Ovary (tissue), 9 donors: ENCODE measurements around the gene UGGT2. TPM values are rescaled to one million over a fixed set of nuclear protein-coding genes. Genes with fewer than 3 reads are reported as not detected.

Experiments
- DNase-seq, 5 donors: peaks; one replicate each; pipeline ENCODE4 v3.0.0-alpha.2; 2019 to 2020
- H3K27ac ChIP-seq, 2 donors: fragments of 200-600 bp; one replicate each; pipeline versions ENCODE4 v1.5.1 to v1.8.0; 2019 to 2022
- H3K27me3 ChIP-seq: fragments of 200-600 bp; one replicate; pipeline ENCODE4 v1.8.0; 2022
- H3K36me3 ChIP-seq: fragments of 200-600 bp; sonication (generic); one replicate; pipeline ENCODE4 v1.5.1; 2019
- H3K4me1 ChIP-seq: one replicate; pipeline ENCODE4 v1.8.1; 2013; ENCODE audit warnings: mild to moderate bottlenecking, moderate library complexity; ENCODE audit not compliant: insufficient read depth
- H3K4me3 ChIP-seq: fragments of 200-600 bp; sonication (generic); one replicate; pipeline ENCODE4 v1.5.1; 2017
- H3K9me3 ChIP-seq, 2 donors: fragments of 200-600 bp in 1 of 2; sonication (generic) in 1 of 2; one replicate each; pipeline versions ENCODE4 v1.5.1 to v1.8.1; 2013 to 2019; ENCODE audit warnings: mild to moderate bottlenecking in 1 of 2, moderate library complexity in 1 of 2
- CTCF ChIP-seq, 3 donors: fragments of 450-650 bp in 2 of 3; fragments of 200-600 bp in 1 of 3; IDR thresholded peaks; one replicate each; pipeline versions ENCODE4 v1.5.1 to v1.8.0; 2016 to 2022; ENCODE audit warnings: antibody characterized with exemption in 3 of 3, mild to moderate bottlenecking in 1 of 3
- EP300 ChIP-seq: sonication (generic); formaldehyde crosslinking; IDR thresholded peaks from one replicate; pipeline ENCODE4 v1.6.1; 2017; ENCODE audit warnings: antibody characterized with exemption
- POLR2A ChIP-seq: fragments of 450-650 bp; IDR thresholded peaks from one replicate; pipeline ENCODE4 v1.6.1; 2017; ENCODE audit warnings: antibody characterized with exemption, mild to moderate bottlenecking, moderate library complexity
- WGBS, 3 donors: extraction: QIAGEN DNeasy Blood & Tissue Kit in 1 of 3; methylation state at CpG; one replicate each; pipeline versions ENCODE4 v1.1.5 to v1.1.7; 2013 to 2017; 5-methylcytosine and 5-hydroxymethylcytosine counted together
- intact Hi-C, 4 donors: fragments of 100-400 bp; cut with DNase I; formaldehyde crosslinking; loops; one replicate each; pipeline versions ENCODE4 v1.11.0 to v1.15.1; 2022 to 2023
- polyA plus RNA-seq, 2 donors: library from polyadenylated mRNA; stranded (reverse); fragments of 200-250 nt in 1 of 2; fragments of 350-450 nt in 1 of 2; fragmentation: Illumina TruSeq in 1 of 2; extraction: RNeasy Lipid Tissue Mini Kit (QIAGEN cat#74804) in 1 of 2; gene quantifications; one replicate each; pipeline ENCODE4 v1.2.3, GENCODE V29; 2013 to 2014
- total RNA-seq, 7 donors: library from RNA; depleted of rRNA in 2 of 7; stranded (reverse); fragments of >200 nt in 2 of 7; fragmentation: NEBNext Ultra II Directional in 3 of 7; extraction: Animal tissue kit (Norgen Biotek cat#: 25700) in 3 of 7; gene quantifications; one replicate each; pipeline versions ENCODE4 v1.1.0 to v1.2.4, GENCODE V29; 2016 to 2023
- donor health status: DM: no; HTN: no; CAD: no; lungs with moderate emphysema.
- donor health status: DM: no; HTN: no; CAD: no.
- donor health status: Bipolar disorder and iron deficiency.
- donor health status: DM: yes; HTN: yes; CAD: no.
- donor health status: DM: no; HTN: no; CAD: no.
- donor health status: DM: yes; HTN: yes; CAD: no.

The UGGT2 gene
- total and polyA plus RNA-seq, 9 donors = 7.7 to 52.6 (median 28.9) TPM

- no peak overlapping the region for H3K4me3 ChIP-seq
- intact Hi-C loops = no loop called here
- H3K9me3 ChIP-seq = no peaks in the 10 kb centered on the region
- no peaks in the 10 kb centered on the region for H3K36me3 ChIP-seq
- H3K4me1 ChIP-seq = no peaks in the 10 kb centered on the region
- TF ChIP-seq POLR2A = no peak
- WGBS, 3 donors = 91 to 97% (median 93%) methylated on average over 3 of the region's 3 CpGs
- no peak overlapping the region for H3K27ac ChIP-seq
- no peak for DNase-seq
- no peaks in the 10 kb centered on the region for H3K27me3 ChIP-seq
Measured at GRCh38 chr13:95882121-95882520, 171.1 kb downstream of the UGGT2 start.

GRCh38 chr13:95880331-95880730 lies 172.9 kb downstream of the UGGT2 start:
- intact Hi-C loops = no loop called here
- Histone ChIP-seq H3K4me1 (peaks cover 2% of the 10 kb centered on the region), H3K36me3 (no peaks in the 10 kb centered on the region), H3K9me3 (no peaks in the 10 kb centered on the region), H3K27me3 (no peaks in the 10 kb centered on the region), H3K4me3 (no peak overlapping the region), H3K27ac (no peak overlapping the region)
- no peak for DNase-seq
- 64 to 74% (median 67%) methylated on average over 1 of the region's 1 CpG for WGBS, 3 donors
- TF ChIP-seq CTCF (IDR thresholded peaks at IDR 0.05) (no peak), POLR2A (no peak), EP300 (no peak)

GRCh38 chr13:95874286-95874685 lies 178.9 kb downstream of the UGGT2 start:
- no peaks in the 10 kb centered on the region for H3K27me3 ChIP-seq
- H3K4me1 ChIP-seq = peaks cover 2% of the 10 kb centered on the region
- no peak for TF ChIP-seq CTCF (IDR thresholded peaks at IDR 0.05)
- TF ChIP-seq POLR2A = no peak
- TF ChIP-seq EP300 = no peak
- H3K27ac ChIP-seq = no peak overlapping the region
- intact Hi-C loops = no loop called here
- DNase-seq = no peak
- H3K36me3 ChIP-seq = no peaks in the 10 kb centered on the region
- no peaks in the 10 kb centered on the region for H3K9me3 ChIP-seq
- WGBS, 3 donors = 88 to 96% (median 95%) methylated on average over 2 of the region's 2 CpGs
- H3K4me3 ChIP-seq = no peak overlapping the region

- Histone ChIP-seq H3K9me3 (no peaks in the 10 kb centered on the region), H3K4me3 (no peak overlapping the region), H3K27ac (no peak overlapping the region), H3K36me3 (no peaks in the 10 kb centered on the region), H3K4me1 (no peaks in the 10 kb centered on the region), H3K27me3 (no peaks in the 10 kb centered on the region)
- intact Hi-C loops = no loop called here
- 86 to 87% (median 87%) methylated on average over 4 of the region's 4 CpGs for WGBS, 3 donors
- TF ChIP-seq CTCF (IDR thresholded peaks at IDR 0.05) (no peak), POLR2A (no peak), EP300 (no peak)
- DNase-seq = no peak
Measured at GRCh38 chr13:95870421-95870820, 182.8 kb downstream of the UGGT2 start.

GRCh38 chr13:95865080-95865615 lies 188.1 kb downstream of the UGGT2 start:
- H3K4me3 ChIP-seq = no peak overlapping the region
- no peak for TF ChIP-seq CTCF (IDR thresholded peaks at IDR 0.05)
- no peak overlapping the region for H3K27ac ChIP-seq
- no peaks in the 10 kb centered on the region for H3K4me1 ChIP-seq
- H3K9me3 ChIP-seq = no peaks in the 10 kb centered on the region
- DNase-seq = no peak
- 73 to 85% (median 77%) methylated on average over 5 of the region's 5 CpGs for WGBS, 3 donors
- no peaks in the 10 kb centered on the region for H3K27me3 ChIP-seq
- H3K36me3 ChIP-seq = no peaks in the 10 kb centered on the region
- intact Hi-C loops = no loop called here
